GM12801 (cell line): ENCODE results near the gene ARID1B.

Experiments
- CTCF ChIP-seq: IDR thresholded peaks from one replicate; pipeline ENCODE4 v1.5.1; 2011; ENCODE audit warnings: control low read depth; ENCODE audit not compliant: insufficient read length; ENCODE audit errors: extremely low read depth

Gene ARID1B

DNA sequence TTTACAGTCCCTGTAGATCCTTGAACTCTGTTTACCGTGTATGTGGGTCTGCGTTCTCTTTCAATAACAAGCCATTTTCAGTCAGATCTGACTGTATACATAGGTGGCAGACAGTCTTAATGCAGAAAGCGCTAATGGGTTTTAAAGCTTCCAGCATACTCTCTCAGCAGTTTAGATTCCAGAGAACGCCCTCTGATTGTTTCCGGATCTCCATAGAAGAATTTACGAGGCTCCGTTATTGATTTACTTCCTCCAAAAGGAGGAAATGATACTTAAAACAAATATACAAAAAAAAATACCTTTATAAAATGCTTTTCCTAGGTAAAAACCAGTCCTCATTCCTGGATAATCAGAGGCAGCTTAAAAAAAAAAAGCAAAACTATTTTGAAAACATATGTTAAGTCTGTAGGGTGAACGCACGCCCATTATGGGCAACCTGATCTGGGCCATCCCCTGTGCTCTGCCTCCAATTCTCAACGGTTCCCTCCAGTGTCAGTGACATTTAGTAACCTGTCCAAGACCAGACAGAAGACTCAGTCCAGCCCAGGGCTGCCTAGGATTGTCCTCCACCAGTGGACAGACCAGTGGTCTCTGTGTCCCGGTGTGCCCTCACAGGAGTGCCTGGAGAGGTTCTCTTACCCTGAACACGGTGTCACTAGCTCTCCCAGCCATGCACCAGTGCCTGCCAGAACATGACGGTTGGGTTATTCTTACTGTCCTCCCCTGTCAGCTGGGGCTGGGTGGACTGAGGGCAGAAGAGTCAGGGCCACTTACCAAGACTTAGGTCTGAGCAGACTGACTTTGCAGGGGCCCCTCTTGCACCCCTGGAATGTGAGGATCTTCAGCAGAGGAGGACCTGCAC is 217.3 kb downstream of the ARID1B start:
- no peak for TF ChIP-seq CTCF

GRCh38 chr6:156995502-156995901 is 218.3 kb downstream of the ARID1B start:
- TF ChIP-seq CTCF: no peak

DNA sequence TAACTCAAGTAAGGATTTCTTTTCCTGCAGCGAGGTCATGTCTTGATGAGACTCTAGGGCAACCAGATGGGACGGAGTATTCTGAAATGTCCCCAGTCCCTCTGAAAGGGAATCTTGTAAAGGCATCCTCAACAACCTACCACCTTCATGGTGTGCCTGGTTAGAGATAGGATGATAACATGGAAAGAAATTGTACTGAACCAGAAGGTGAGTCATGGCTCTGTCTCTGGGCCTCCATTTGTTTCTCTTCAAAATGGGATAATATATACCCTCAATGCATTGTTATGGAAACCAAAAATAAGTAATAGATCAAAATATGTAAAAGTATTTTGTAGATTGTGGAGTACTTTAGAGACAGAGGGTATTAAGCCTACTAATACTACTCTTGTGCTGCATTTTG is 219.1 kb downstream of the ARID1B start:
- TF ChIP-seq CTCF: no peak

GRCh38 chr6:156998794-156999330 is 221.7 kb downstream of the ARID1B start:
- no peak for TF ChIP-seq CTCF

- TF ChIP-seq CTCF: no peak
Observed at GRCh38 chr6:156999762-157000161, 222.6 kb downstream of the ARID1B start.

DNA sequence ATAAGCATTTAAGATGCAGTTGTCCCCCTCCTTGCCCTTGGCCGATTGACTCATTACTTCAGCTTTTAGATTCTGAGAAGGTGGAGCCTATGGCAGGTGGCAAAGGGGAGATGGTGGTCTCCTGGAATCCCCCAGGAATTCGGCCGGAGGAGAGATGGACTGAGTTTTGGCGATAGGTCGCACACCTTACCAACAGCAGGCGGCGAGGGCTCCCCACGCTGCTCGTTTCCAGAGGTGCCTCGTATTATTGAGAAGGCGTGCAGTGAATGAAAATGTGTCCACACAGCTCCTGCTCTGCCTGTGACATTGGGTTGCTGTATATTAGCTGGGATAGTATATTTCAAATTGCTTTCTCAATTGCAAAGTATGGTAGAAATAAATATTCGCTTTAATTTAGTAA is 224.5 kb downstream of the ARID1B start:
- TF ChIP-seq CTCF: no peak

- TF ChIP-seq CTCF: no peak
Observed at GRCh38 chr6:157002774-157003173, 225.6 kb downstream of the ARID1B start.
